HepG2 (cell line): ENCODE results near the gene C13orf42. TPM values are rescaled to one million over a fixed set of nuclear protein-coding genes. Genes with fewer than 3 reads are reported as not detected.

ENCODE experiments used
- ATAC-seq: fragments of 200-7000 bp; cut with Tn5 transposase; 3 replicates; pipeline ENCODE4 v1.9.1; 2020; ENCODE audit warnings: mild to moderate bottlenecking, moderate library complexity
- BruUV-seq: library from RNA; stranded (reverse); fragments of 400-500 nt; replicated peaks from 2 replicates; lab custom pipeline; 2021; lab: Mats Ljungman, UMichigan
- CTCF ChIA-PET: fragments of 300-600 bp; formaldehyde crosslinking; extraction: SDS; loops from one replicate; lab custom pipeline; 2021; ENCODE audit warnings: low total read pairs, inconsistent platforms, low intra/inter-chr PET ratio; lab: Yijun Ruan, JAX
- POLR2A ChIA-PET: fragments of 350-600 bp; sonication (Branson Sonifier 250); formaldehyde crosslinking; loops from one replicate; lab custom pipeline; 2020; ENCODE audit warnings: antibody characterized with exemption, inconsistent platforms; lab: Yijun Ruan, JAX
- DNase-seq: peaks from one replicate; pipeline ENCODE4 v3.0.0-alpha.2; 2015; ENCODE audit warnings: low spot score
- FAIRE-seq: peaks from 3 replicates; lab custom pipeline; 2011; peaks lifted over from hg19 to GRCh38; lab: Jason Lieb, UNC
- H2AFZ ChIP-seq: one replicate; pipeline ENCODE4 v1.6.1; 2011; ENCODE audit warnings: low read length, inconsistent platforms
- H3K27ac ChIP-seq: fragments of 300-600 bp; 3 replicates; pipeline ENCODE4 v1.8.0; 2011; ENCODE audit warnings: mixed run types, mild to moderate bottlenecking, mixed read lengths, low read length, inconsistent platforms; ENCODE audit not compliant: insufficient read depth; ENCODE audit errors: extremely low read length
- H3K27me3 ChIP-seq, 2 experiments: fragments of 200-600 bp in 1 of 2; 2 replicates in 1 of 2; 3 replicates in 1 of 2; pipeline versions ENCODE4 v1.6.0 to v1.8.0; 2011; ENCODE audit warnings: low read length in 2 of 2, mild to moderate bottlenecking in 2 of 2, moderate library complexity in 2 of 2, inconsistent platforms in 1 of 2; ENCODE audit not compliant: insufficient read depth in 2 of 2, control insufficient read depth in 1 of 2
- H3K36me3 ChIP-seq, 2 experiments: fragments of 200-600 bp in 1 of 2; replicated peaks in 1 of 2; 2 replicates in 1 of 2; 3 replicates in 1 of 2; pipeline versions ENCODE4 v1.5.1 to v1.8.0; 2011; ENCODE audit warnings: low read length in 2 of 2, inconsistent platforms in 1 of 2; ENCODE audit not compliant: insufficient read depth in 2 of 2, control insufficient read depth in 1 of 2
- H3K4me1 ChIP-seq: 2 replicates; pipeline ENCODE4 v1.5.1; 2012; ENCODE audit warnings: low read length, inconsistent platforms; ENCODE audit not compliant: insufficient read depth
- H3K4me2 ChIP-seq: 2 replicates; pipeline ENCODE4 v1.6.0; 2011; ENCODE audit warnings: low read depth, low read length, inconsistent platforms
- H3K4me3 ChIP-seq, 3 experiments: fragments of 200-600 bp in 1 of 3; sonication (generic), shearing (Covaris generic) in 1 of 3; replicated peaks in 1 of 3; 2 replicates each; pipeline ENCODE4 v1.5.1; 2011 to 2016; ENCODE audit warnings: low read length in 3 of 3, inconsistent platforms in 2 of 3, low read depth in 2 of 3, mild to moderate bottlenecking in 2 of 3, control low read depth in 1 of 3, mixed read lengths in 1 of 3; ENCODE audit not compliant: insufficient read depth in 1 of 3
- H3K79me2 ChIP-seq: one replicate; pipeline ENCODE4 v1.6.1; 2011; ENCODE audit warnings: low read length, inconsistent platforms; ENCODE audit not compliant: insufficient read depth
- H3K9ac ChIP-seq: 2 replicates; pipeline ENCODE4 v1.6.0; 2011; ENCODE audit warnings: mild to moderate bottlenecking, low read depth, low read length, inconsistent platforms; ENCODE audit not compliant: insufficient read depth
- H3K9me3 ChIP-seq: 2 replicates; pipeline ENCODE4 v1.5.1; 2012; ENCODE audit warnings: mild to moderate bottlenecking, low read length
- H4K20me1 ChIP-seq: 2 replicates; pipeline ENCODE4 v1.6.0; 2011; ENCODE audit warnings: inconsistent platforms, mild to moderate bottlenecking, low read length, moderate library complexity; ENCODE audit not compliant: insufficient read depth
- FOXP1 ChIP-seq, 2 experiments: fragments of 450-650 bp in 1 of 2; IDR thresholded peaks; 2 replicates each; pipeline ENCODE4 v1.6.1; 2017 to 2018; ENCODE audit warnings: antibody characterized with exemption in 1 of 2
- GRHL1 ChIP-seq: sonication (generic); formaldehyde crosslinking; conservative IDR thresholded peaks from 2 replicates; pipeline ENCODE4 v1.8.0; 2022; ENCODE audit warnings: missing genetic modification reagents
- SIX1 ChIP-seq: sonication (generic); formaldehyde crosslinking; IDR thresholded peaks from 2 replicates; pipeline ENCODE4 v1.4.0; 2020; ENCODE audit warnings: missing genetic modification reagents, borderline replicate concordance
- ZFP36 ChIP-seq: fragments of 150-350 bp; IDR thresholded peaks from 2 replicates; pipeline ENCODE4 v1.6.1; 2018; ENCODE audit warnings: borderline replicate concordance, low read length, low read depth; ENCODE audit not compliant: partially characterized antibody
- ZNF280B ChIP-seq: sonication (generic); formaldehyde crosslinking; IDR thresholded peaks from 2 replicates; pipeline ENCODE4 v1.5.0; 2020; ENCODE audit warnings: missing genetic modification reagents, mild to moderate bottlenecking, borderline replicate concordance
- ZNF589 ChIP-seq: sonication (generic); formaldehyde crosslinking; conservative IDR thresholded peaks from 2 replicates; pipeline ENCODE4 v1.8.0; 2022; ENCODE audit warnings: mild to moderate bottlenecking, moderate library complexity, missing genetic modification reagents
- ZSCAN12 ChIP-seq: sonication (generic); formaldehyde crosslinking; IDR thresholded peaks from 2 replicates; pipeline ENCODE4 v1.9.0; 2021; ENCODE audit warnings: mild to moderate bottlenecking, missing genetic modification reagents
- WGBS: methylation state at CpG from one replicate; pipeline ENCODE4 v1.1.6; 2017; ENCODE audit warnings: low lambda C conversion rate; 5-methylcytosine and 5-hydroxymethylcytosine counted together
- in situ Hi-C: cut with HindIII; loops from 2 replicates; pipeline ENCODE4 v1.10.0; 2017; ENCODE audit warnings: low pct_unique_long_range_greater_than_20kb; ENCODE audit not compliant: extremely low pct_ligation_motif_present
- intact Hi-C: fragments of 100-400 bp; cut with micrococcal nuclease; formaldehyde crosslinking; loops from one replicate; pipeline ENCODE4 v1.10.0; 2022; ENCODE audit not compliant: unreplicated experiment
- polyA plus RNA-seq, 8 experiments: library from polyadenylated mRNA; depleted of rRNA in 3 of 8; stranded (reverse) in 7 of 8; unstranded in 1 of 8; fragments of >200 nt; fragmentation: Illumina TruSeq in 4 of 8; extraction: Trizol in 4 of 8; gene quantifications; 2 replicates each; pipeline versions ENCODE4 v1.2.1 to v1.2.3, GENCODE V29; 2011 to 2016; ENCODE audit warnings: low read depth in 4 of 8, missing spikeins in 1 of 8, mixed read lengths in 1 of 8; ENCODE audit not compliant: insufficient read depth in 1 of 8
- total RNA-seq, 5 experiments: library from RNA; depleted of rRNA; stranded (reverse); fragments of >200 nt; fragmentation: Illumina TruSeq; extraction: Trizol; gene quantifications; 2 replicates each; pipeline ENCODE4 v1.2.3, GENCODE V29; 2016; ENCODE audit warnings: low read depth in 1 of 5

The C13orf42 gene
- total and polyA plus RNA-seq, 2 of the 13 experiments (the other 11 are each of a cell fraction or from before 2014, with no cell fraction given) = not detected

- H3K9ac ChIP-seq = no peak overlapping the region
- H3K4me1 ChIP-seq = peaks cover 5% of the 10 kb centered on the region
- H3K9me3 ChIP-seq = no peaks in the 10 kb centered on the region
- TF ChIP-seq ZFP36 (no peak), ZSCAN12 (CRISPR knock-in tag) (no peak), ZNF589 (CRISPR knock-in tag) (no peak), ZNF280B (CRISPR knock-in tag) (no peak), SIX1 (CRISPR knock-in tag) (no peak), FOXP1 (IDR thresholded peaks at IDR 0.05) (no peak), FOXP1 (CRISPR knock-in tag; IDR thresholded peaks at IDR 0.05) (no peak), GRHL1 (CRISPR knock-in tag) (no peak)
- TF ChIP-seq, all 625 proteins: peak for 0
- WGBS = 43% methylated on average over 5 of the region's 5 CpGs
- in situ Hi-C loops = no loop called here
- no peak for DNase-seq
- intact Hi-C loops = no loop called here
- Histone ChIP-seq H3K27ac (no peak overlapping the region), H4K20me1 (no peaks in the 10 kb centered on the region), H3K79me2 (no peaks in the 10 kb centered on the region), H2AFZ (no peak overlapping the region), H3K4me2 (no peak overlapping the region), H3K27me3 (peaks cover 0 to 4% of the 10 kb centered on the region in 2 experiments; a peak in 2 of 5 replicates), H3K36me3 (no peaks in the 10 kb centered on the region), H3K4me3 (no peak overlapping the region)
- ChIA-PET CTCF (no interaction called here), POLR2A (no interaction called here)
- no peak for FAIRE-seq
- ATAC-seq = no peak
- no TSS peak for BruUV-seq
These were observed 69.4 kb downstream of the C13orf42 start for GRCh38 chr13:51041710-51042109.
